Lower leg skin (tissue), 4 donors: Measurements from ENCODE around the gene RHOC. TPM values are rescaled to one million over a fixed set of nuclear protein-coding genes. Genes with fewer than 3 reads are reported as not detected.
A peak's percentile ranks its signal among the peaks of the same experiment; 100 is the strongest.

ENCODE experiments used
- DNase-seq, 2 donors: peaks; one replicate each; pipeline ENCODE4 v3.0.0-alpha.2; 2019; ENCODE audit warnings: low spot score in 2 of 2
- H3K4me3 ChIP-seq: fragments of 200-600 bp; sonication (generic); 2 replicates; pipeline ENCODE4 v1.5.1; 2017; ENCODE audit warnings: mild to moderate bottlenecking, low read depth; ENCODE audit not compliant: poor library complexity, severe bottlenecking
- CTCF ChIP-seq, 3 donors: fragments of 450-650 bp; IDR thresholded peaks; one replicate each; pipeline ENCODE4 v1.5.1; 2016; ENCODE audit warnings: antibody characterized with exemption in 3 of 3, mild to moderate bottlenecking in 3 of 3, moderate library complexity in 2 of 3
- POLR2A ChIP-seq, 2 donors: fragments of 450-650 bp; IDR thresholded peaks; one replicate each; pipeline ENCODE4 v1.6.1; 2016 to 2017; ENCODE audit warnings: antibody characterized with exemption in 2 of 2, mild to moderate bottlenecking in 1 of 2, moderate library complexity in 1 of 2
- WGBS, 2 donors: methylation state at CpG; one replicate each; pipeline ENCODE4 v1.1.5; 2018; 5-methylcytosine and 5-hydroxymethylcytosine counted together
- intact Hi-C: fragments of 100-400 bp; cut with DNase I; formaldehyde crosslinking; loops from one replicate; pipeline ENCODE4 v1.15.0; 2023; ENCODE audit warnings: low total_unique reads
- total RNA-seq, 4 donors: library from RNA; depleted of rRNA; stranded (reverse); fragments of >200 nt; gene quantifications; one replicate each; pipeline ENCODE4 v1.1.0, GENCODE V29; 2016

The RHOC gene
- total RNA-seq, 4 donors from 2014 or later, result 133 to 214 (median 184) TPM

- 47 to 57% methylated on average over 3 of the region's 3 CpGs for WGBS, 2 donors
- TF ChIP-seq POLR2A (IDR thresholded peaks at IDR 0.05), result no peak
- no peak overlapping the region for H3K4me3 ChIP-seq
- no peak for DNase-seq
- intact Hi-C loops, result loop anchor here (10.0 kb wide), 1 partner anchor 197 kb away; the partner anchor contains the start of gene WNT2B
Observed at GRCh38 chr1:112702067-112702395, 4.9 kb downstream of the RHOC start.

GRCh38 chr1:112701227-112702066, 5.5 kb downstream of the RHOC start:
- DNase-seq, result no peak
- 60 to 66% methylated on average over 17 of the region's 17 CpGs for WGBS, 2 donors
- no peak for TF ChIP-seq CTCF (IDR thresholded peaks at IDR 0.05)
- no peak for TF ChIP-seq POLR2A (IDR thresholded peaks at IDR 0.05)
- H3K4me3 ChIP-seq, result no peak overlapping the region
- intact Hi-C loops, result loop anchor here (10.0 kb wide), 1 partner anchor 197 kb away; the partner anchor contains the start of gene WNT2B

GRCh38 chr1:112700290-112701226, 6.4 kb downstream of the RHOC start:
- TF ChIP-seq POLR2A (IDR thresholded peaks at IDR 0.05) (no peak), CTCF (IDR thresholded peaks at IDR 0.05) (no peak)
- DNase-seq, result peak; percentile 93 to 99
- intact Hi-C loops, result loop anchor here (10.0 kb wide), 1 partner anchor 196 kb away; the partner anchor contains the start of gene WNT2B
- 12 to 18% methylated on average over 7 of the region's 7 CpGs for WGBS, 2 donors
- no peak overlapping the region for H3K4me3 ChIP-seq

GRCh38 chr1:112699425-112700144, 7.3 kb downstream of the RHOC start:
- WGBS, 2 donors, result 64 to 74% methylated on average over 13 of the region's 13 CpGs
- no peak for DNase-seq
- TF ChIP-seq POLR2A (IDR thresholded peaks at IDR 0.05) (no peak), CTCF (IDR thresholded peaks at IDR 0.05) (no peak)
- no peak overlapping the region for H3K4me3 ChIP-seq
- intact Hi-C loops, result loop anchor here (10.0 kb wide), 1 partner anchor 195 kb away; the partner anchor contains the start of gene WNT2B

GRCh38 chr1:112698366-112699310, 8.3 kb downstream of the RHOC start:
- 63 to 65% methylated on average over 16 to 17 of the region's 17 CpGs for WGBS, 2 donors
- H3K4me3 ChIP-seq, result no peak overlapping the region
- TF ChIP-seq POLR2A (IDR thresholded peaks at IDR 0.05) (no peak), CTCF (IDR thresholded peaks at IDR 0.05) (no peak)
- intact Hi-C loops, result no loop called here
- no peak for DNase-seq
